Activated CD8-positive, alpha-beta T cell treated with anti-CD3 and anti-CD28 coated beads, Interleukin-2, amount 10 ng/mL, durations not matched to agents 7 days and 5 days (primary cell): Measurements from ENCODE around the gene RNASEH1. TPM values are rescaled to one million over a fixed set of nuclear protein-coding genes. Genes with fewer than 3 reads are reported as not detected.

Experiments used
- ATAC-seq: fragments of 150-1000 bp; cut with Tn5 transposase; one replicate; pipeline ENCODE4 v1.10.0; 2021; ENCODE audit warnings: moderate library complexity
- CTCF ChIA-PET: fragments of 350-600 bp; sonication (Branson Sonifier 250); formaldehyde crosslinking; loops from one replicate; lab custom pipeline; 2021; ENCODE audit warnings: antibody characterized with exemption; lab: Charles Lee
- POLR2A ChIA-PET: fragments of 350-600 bp; sonication (Branson Sonifier 250); formaldehyde crosslinking; loops from one replicate; lab custom pipeline; 2021; ENCODE audit warnings: antibody characterized with exemption; lab: Charles Lee
- DNase-seq: peaks from one replicate; pipeline ENCODE4 v3.0.0-alpha.2; 2020
- H3K27ac Mint-ChIP-seq: one replicate; pipeline ENCODE4 v1.8.0; 2021; ENCODE audit warnings: mild to moderate bottlenecking, mixed read lengths
- H3K27me3 Mint-ChIP-seq: one replicate; pipeline ENCODE4 v1.8.0; 2021; ENCODE audit warnings: low read depth, mixed read lengths
- H3K36me3 Mint-ChIP-seq: one replicate; pipeline ENCODE4 v1.8.0; 2021; ENCODE audit warnings: low read depth, mixed read lengths
- H3K4me1 Mint-ChIP-seq: one replicate; pipeline ENCODE4 v1.8.0; 2021; ENCODE audit warnings: low read depth, mixed read lengths
- H3K4me3 Mint-ChIP-seq: one replicate; pipeline ENCODE4 v1.8.0; 2021; ENCODE audit warnings: mild to moderate bottlenecking, mixed read lengths
- H3K9me3 Mint-ChIP-seq: one replicate; pipeline ENCODE4 v1.8.0; 2022; ENCODE audit warnings: mixed read lengths; ENCODE audit not compliant: insufficient read depth
- total RNA-seq, 2 experiments: library from RNA; stranded (reverse); gene quantifications; one replicate each; pipeline ENCODE4 v1.2.3, GENCODE V29; 2021

Gene RNASEH1
- total RNA-seq, 2 experiments from 2014 or later = 27.1 to 28.9 TPM

DNA sequence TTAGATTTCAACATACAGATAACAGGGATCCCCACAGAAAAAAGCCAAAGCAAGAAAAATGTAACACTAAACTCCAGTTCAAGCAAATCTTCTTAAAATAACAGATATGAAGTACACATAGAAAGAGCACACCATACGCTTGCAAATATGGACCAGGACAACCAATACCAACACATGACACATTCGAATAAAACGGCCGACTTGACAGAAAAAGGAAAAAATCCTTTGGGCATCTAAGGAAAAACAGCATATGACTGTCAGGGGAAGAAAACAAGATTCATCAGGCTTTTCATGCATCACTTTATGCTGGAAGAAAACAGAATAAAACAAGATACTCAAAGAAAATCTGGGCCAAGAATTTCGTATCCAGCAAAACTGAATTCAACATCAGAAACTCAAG is 16.0 kb downstream of the RNASEH1 start:
- Mint-ChIP-seq H3K4me3 (no peak overlapping the region), H3K27ac (no peak overlapping the region), H3K27me3 (no peaks in the 10 kb centered on the region), H3K9me3 (no peaks in the 10 kb centered on the region), H3K36me3 (peaks cover 52% of the 10 kb centered on the region), H3K4me1 (no peaks in the 10 kb centered on the region)
- DNase-seq (no peak), ATAC-seq (no peak)
- CTCF ChIA-PET = no interaction called here
- POLR2A ChIA-PET = interaction anchor here (1.2 kb wide), 1 partner anchor 16 kb away, joined by 5 read pairs; the partner anchor contains the start of gene RNASEH1

GRCh38 chr2:3539836-3540235 is 18.3 kb downstream of the RNASEH1 start:
- no peaks in the 10 kb centered on the region for H3K27me3 Mint-ChIP-seq
- H3K9me3 Mint-ChIP-seq = no peaks in the 10 kb centered on the region
- H3K4me3 Mint-ChIP-seq = no peak overlapping the region
- ChIA-PET POLR2A (interaction anchor here (2.4 kb wide), 1 partner anchor 18 kb away, joined by 7 read pairs; the partner anchor contains the start of gene RNASEH1), CTCF (no interaction called here)
- H3K36me3 Mint-ChIP-seq = peaks cover 38% of the 10 kb centered on the region
- DNase-seq (no peak), ATAC-seq (no peak)
- peaks cover 4% of the 10 kb centered on the region for H3K4me1 Mint-ChIP-seq
- H3K27ac Mint-ChIP-seq = no peak overlapping the region

DNA sequence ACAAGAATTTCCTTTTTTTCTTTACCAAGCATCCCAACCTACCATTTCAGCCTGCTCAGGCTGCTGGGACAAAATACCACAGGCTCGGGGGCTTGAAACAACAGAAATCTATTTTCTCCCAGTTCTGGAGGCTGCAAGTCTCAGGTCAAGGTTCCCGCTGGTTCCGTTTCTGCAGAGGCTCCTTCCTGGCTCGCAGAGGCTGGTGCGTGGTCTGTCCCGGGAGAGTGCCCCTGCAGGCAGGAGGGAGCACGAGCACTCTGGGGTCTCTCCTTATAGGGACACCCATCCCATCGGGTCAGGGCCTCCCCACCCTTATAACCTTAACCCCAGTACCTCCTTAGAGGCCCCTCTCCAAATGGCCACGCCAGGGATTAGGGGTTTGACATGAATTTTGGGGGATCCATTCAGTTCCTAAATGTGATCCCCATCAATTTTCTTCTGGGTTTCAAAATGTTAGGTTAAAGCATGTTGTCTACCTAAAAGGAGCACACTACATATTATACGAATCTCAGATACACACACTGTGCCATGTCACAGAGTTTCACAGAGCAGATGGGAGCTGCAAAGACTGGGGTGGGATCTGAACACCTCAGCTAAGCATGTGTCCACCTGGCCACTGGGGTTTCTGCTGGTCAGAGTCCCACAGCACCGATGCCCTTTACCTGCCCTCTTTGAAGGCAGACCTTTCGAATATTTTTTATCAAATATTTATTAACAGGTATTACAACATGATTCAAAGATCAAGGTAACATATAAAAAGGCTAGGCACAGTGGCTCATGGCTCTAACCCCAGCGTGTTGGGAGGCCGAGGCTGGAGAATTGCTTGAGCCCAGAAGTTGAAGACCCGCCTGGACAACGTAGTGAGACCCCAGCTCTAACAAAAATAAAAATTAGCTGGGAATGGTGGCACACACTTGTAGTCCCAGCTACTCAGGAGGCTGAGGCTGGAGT is 21.2 kb downstream of the RNASEH1 start:
- ChIA-PET CTCF (interaction anchor here (1.0 to 1.6 kb wide), 3 partner anchors 9 to 17 kb away, joined by 4 read pairs; partner anchors contain the start of gene ADI1), POLR2A (interaction anchor here (0.9 kb wide), 1 partner anchor 20 kb away, joined by 4 read pairs; no protein-coding TSS in a partner anchor)
- Mint-ChIP-seq H3K4me3 (peak overlapping the region; percentile 75), H3K4me1 (peaks cover 4% of the 10 kb centered on the region), H3K9me3 (no peaks in the 10 kb centered on the region), H3K27ac (peak overlapping the region; percentile 67), H3K27me3 (no peaks in the 10 kb centered on the region), H3K36me3 (peaks cover 16% of the 10 kb centered on the region)
- ATAC-seq = peak; percentile 77
- peak; percentile 47 for DNase-seq

GRCh38 chr2:3535794-3536681 is 22.1 kb downstream of the RNASEH1 start:
- H3K27ac Mint-ChIP-seq = peak overlapping the region; percentile 67
- peaks cover 11% of the 10 kb centered on the region for H3K36me3 Mint-ChIP-seq
- H3K4me1 Mint-ChIP-seq = peaks cover 4% of the 10 kb centered on the region
- CTCF ChIA-PET = interaction anchor here (1.0 to 1.1 kb wide), 2 partner anchors 10 to 16 kb away, joined by 4 read pairs; partner anchors contain the start of gene ADI1
- H3K27me3 Mint-ChIP-seq = no peaks in the 10 kb centered on the region
- POLR2A ChIA-PET = no interaction called here
- no peaks in the 10 kb centered on the region for H3K9me3 Mint-ChIP-seq
- ATAC-seq = peak; percentile 62
- DNase-seq = no peak
- H3K4me3 Mint-ChIP-seq = peak overlapping the region; percentile 75

- ATAC-seq = no peak
- ChIA-PET POLR2A (no interaction called here), CTCF (no interaction called here)
- H3K36me3 Mint-ChIP-seq = peaks cover 11% of the 10 kb centered on the region
- DNase-seq = no peak
- H3K27me3 Mint-ChIP-seq = no peaks in the 10 kb centered on the region
- H3K9me3 Mint-ChIP-seq = no peaks in the 10 kb centered on the region
- peaks cover 4% of the 10 kb centered on the region for H3K4me1 Mint-ChIP-seq
- peak overlapping the region; percentile 67 for H3K27ac Mint-ChIP-seq
- H3K4me3 Mint-ChIP-seq = peak overlapping the region; percentile 75
These were observed 22.7 kb downstream of the RNASEH1 start for GRCh38 chr2:3535467-3535793.

DNA sequence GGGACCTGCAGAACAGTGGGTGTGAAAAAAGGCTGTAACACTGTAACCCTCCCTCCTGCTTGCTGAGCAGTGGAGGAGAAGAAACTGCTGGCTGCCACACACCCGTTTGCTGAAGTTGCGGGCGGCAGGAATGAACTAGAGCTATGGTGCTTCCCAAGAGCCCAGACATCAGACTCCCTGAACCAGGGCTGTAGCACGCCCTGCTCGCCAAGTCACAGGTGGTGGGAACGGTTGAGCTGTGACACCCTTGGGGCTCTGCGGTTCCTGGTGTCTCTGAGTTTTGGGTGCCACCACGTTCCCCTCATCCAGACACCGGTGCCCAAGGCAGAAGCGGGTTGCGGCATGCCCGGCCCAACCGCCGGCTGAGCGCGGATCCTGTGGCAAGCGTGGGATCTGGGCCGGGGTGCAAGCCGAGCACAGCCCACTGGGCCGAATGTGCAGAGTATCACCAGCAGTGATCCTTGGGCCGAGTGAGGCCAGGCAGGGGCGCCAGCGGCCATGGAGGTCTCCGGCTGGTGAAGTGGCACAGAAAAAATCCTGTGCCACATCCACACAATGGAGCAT is 23.8 kb downstream of the RNASEH1 start:
- no peaks in the 10 kb centered on the region for H3K9me3 Mint-ChIP-seq
- no peak overlapping the region for H3K27ac Mint-ChIP-seq
- H3K4me1 Mint-ChIP-seq = peaks cover 4% of the 10 kb centered on the region
- ChIA-PET CTCF (interaction anchor here (0.5 kb wide), 1 partner anchor 59 kb away, joined by 3 read pairs; no protein-coding TSS in a partner anchor), POLR2A (no interaction called here)
- ATAC-seq = no peak
- no peak overlapping the region for H3K4me3 Mint-ChIP-seq
- H3K36me3 Mint-ChIP-seq = peaks cover 5% of the 10 kb centered on the region
- DNase-seq = no peak
- H3K27me3 Mint-ChIP-seq = no peaks in the 10 kb centered on the region

DNA sequence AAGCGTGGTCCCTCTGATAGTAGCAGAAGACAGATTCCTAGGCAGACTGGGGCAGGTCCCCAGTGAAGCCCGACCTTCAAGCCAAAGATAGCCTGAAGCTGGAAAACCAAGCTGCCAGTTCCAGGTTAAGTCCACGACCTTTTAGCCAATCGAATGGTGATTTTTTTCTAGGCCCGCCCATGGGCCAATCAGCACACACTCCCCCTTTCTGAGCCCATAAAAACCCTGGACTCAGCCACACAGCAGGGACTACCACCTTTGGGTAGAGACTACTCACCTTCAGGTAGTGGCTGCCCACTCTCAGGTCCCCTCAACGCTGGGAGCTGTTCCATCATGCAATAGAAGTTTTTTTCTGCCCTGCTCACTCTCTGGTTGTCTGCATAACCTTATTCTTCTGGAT is 24.3 kb downstream of the RNASEH1 start:
- CTCF ChIA-PET = no interaction called here
- ATAC-seq (no peak), DNase-seq (no peak)
- Mint-ChIP-seq H3K27me3 (no peaks in the 10 kb centered on the region), H3K4me1 (peaks cover 4% of the 10 kb centered on the region), H3K27ac (no peak overlapping the region), H3K36me3 (peaks cover 5% of the 10 kb centered on the region), H3K4me3 (no peak overlapping the region), H3K9me3 (no peaks in the 10 kb centered on the region)
- POLR2A ChIA-PET = no interaction called here

DNA sequence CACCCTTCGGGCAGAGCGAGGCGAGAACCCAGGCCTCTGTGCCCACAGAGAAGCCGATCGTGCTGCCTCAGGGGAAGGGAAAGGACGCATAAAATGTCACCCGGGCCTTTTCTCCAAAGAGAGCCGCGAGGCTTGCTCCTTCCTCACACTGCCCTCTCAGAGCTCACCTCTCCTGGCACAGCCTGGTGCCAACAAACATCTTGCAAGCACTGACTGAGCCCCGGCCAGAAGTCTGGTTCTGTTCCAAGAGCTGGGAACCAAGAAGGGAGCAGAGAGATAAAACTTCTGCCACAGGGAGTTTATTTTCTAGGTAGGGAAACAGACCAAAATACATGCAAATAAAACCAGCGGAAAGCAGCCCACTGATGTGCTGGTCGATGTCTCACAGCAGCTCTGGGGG is 25.2 kb downstream of the RNASEH1 start:
- DNase-seq = no peak
- ChIA-PET CTCF (no interaction called here), POLR2A (no interaction called here)
- H3K27me3 Mint-ChIP-seq = no peaks in the 10 kb centered on the region
- peaks cover 4% of the 10 kb centered on the region for H3K4me1 Mint-ChIP-seq
- peaks cover 5% of the 10 kb centered on the region for H3K36me3 Mint-ChIP-seq
- no peaks in the 10 kb centered on the region for H3K9me3 Mint-ChIP-seq
- no peak overlapping the region for H3K27ac Mint-ChIP-seq
- no peak overlapping the region for H3K4me3 Mint-ChIP-seq
- no peak for ATAC-seq

- ChIA-PET CTCF (no interaction called here), POLR2A (no interaction called here)
- Mint-ChIP-seq H3K27ac (no peak overlapping the region), H3K9me3 (no peaks in the 10 kb centered on the region), H3K36me3 (peaks cover 2% of the 10 kb centered on the region), H3K27me3 (no peaks in the 10 kb centered on the region), H3K4me3 (no peak overlapping the region), H3K4me1 (no peaks in the 10 kb centered on the region)
- DNase-seq (peak; percentile 16), ATAC-seq (no peak)
These were observed 28.7 kb downstream of the RNASEH1 start for GRCh38 chr2:3529316-3530025.

DNA sequence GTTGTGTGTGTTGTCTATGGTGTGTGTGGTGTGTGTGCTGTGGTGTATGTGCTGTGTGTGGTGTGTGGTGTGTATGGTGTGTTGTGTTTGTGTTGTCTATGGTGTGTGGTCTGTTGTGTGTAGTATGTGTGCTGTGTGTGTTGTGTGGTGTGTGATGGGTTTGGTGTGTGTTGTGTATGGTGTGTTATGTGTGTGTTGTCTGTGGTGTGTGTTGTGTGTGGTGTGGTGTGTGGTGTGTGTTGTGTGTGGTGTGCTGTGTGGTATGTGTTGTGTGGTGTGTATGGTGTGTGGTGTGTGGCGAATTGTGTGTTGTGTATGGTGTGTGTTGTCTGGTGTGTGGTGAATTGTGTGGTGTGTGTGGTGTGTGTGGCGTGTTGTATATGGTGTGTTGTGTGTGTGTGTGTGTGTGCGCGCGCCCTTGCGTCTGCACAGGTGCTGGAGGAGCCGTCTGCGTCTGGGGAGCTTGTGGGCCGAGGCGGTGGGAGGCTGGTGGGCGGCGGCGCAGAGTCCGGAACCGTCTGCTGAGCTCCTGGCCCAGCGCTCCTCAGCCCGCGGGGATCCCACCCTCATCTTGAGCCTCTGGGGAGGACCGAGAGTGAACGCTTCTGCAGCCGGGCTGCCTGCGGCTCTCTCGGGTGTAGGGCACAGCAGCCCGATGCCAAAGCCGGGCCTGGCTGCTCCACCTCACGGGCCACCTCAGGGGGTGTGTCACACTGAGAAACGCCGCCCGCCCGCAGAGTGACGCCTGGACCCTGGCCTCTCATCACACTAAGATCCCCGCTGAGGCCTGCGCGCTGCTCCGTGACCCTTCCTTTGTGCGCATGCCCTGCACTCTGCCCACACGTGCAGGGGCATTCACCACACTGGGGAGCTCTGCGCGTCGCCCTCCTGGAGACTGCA is 30.0 kb downstream of the RNASEH1 start:
- Mint-ChIP-seq H3K27me3 (no peaks in the 10 kb centered on the region), H3K27ac (no peak overlapping the region), H3K4me1 (no peaks in the 10 kb centered on the region), H3K4me3 (no peak overlapping the region), H3K9me3 (no peaks in the 10 kb centered on the region), H3K36me3 (no peaks in the 10 kb centered on the region)
- ChIA-PET POLR2A (no interaction called here), CTCF (no interaction called here)
- ATAC-seq = peak; percentile 32
- DNase-seq = no peak
